DMS53 (cell line): ENCODE data around the gene PPIA.
"Not testable (repeated sequence)": the region's sequence is repeated elsewhere in the genome, so short reads cannot be mapped to it uniquely, and the experiment has no call there.

ENCODE experiments used
- DNase-seq: peaks from one replicate; lab custom pipeline; 2025; lab: John Stamatoyannopoulos, UW

PPIA gene

DNA sequence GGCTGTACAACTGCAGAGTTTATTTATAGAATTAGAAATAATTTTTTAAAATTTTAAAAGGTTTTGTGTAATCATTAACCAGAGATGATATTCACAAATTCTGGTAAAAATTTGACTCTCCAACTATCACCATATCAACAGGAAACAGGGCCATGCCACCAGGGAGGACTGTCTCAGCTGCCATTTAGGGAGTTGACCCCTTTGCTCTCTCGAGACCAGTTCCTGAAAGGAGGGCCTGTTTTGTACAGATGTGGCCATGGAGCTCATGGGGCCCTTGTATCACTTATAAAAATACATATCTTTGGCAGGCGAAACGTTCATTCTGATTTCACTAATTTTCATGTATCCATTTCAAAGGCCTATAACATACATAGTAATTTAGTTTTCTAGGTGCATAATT lies 31.1 kb downstream of the PPIA start:
- DNase-seq: no peak

DNA sequence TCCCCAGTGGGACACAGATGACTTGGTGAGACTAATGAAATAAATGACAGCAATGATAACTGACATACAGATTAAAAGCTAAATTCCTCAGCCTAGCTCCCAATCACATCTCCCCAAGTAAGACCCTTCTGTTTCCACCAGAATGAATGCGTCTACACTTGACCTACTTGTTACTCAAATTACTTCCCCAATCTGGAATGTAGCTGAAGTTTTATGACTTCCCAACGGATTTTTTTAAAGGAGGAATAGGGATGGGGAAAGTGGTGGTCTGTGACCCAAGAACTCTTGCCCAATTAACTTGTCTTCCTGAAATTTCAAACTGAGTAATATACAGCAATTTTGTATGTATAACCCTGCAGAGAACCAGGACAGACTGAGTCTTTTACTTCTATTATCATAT lies 42.3 kb downstream of the PPIA start:
- DNase-seq: no peak

DNA sequence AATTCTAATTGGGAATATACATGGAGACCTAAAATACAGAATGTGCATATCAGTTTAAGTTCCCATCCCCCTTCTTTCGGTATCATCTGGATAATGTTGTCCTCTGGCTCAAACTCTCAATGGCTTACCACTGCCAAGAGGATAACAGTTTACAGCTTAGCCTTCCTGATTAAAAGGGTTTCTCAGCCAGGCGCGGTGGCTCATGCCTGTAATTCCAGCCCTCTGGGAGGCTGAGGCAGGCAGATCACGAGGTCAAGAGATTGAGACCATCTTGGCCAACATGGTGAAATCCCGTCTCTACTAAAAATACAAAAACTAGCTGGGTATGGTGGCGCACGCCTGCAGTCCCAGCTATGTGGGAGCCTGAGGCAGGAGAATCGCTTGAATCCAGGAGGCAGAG lies 46.2 kb downstream of the PPIA start:
- DNase-seq: not testable (repeated sequence)

GRCh38 chr7:44843440-44843839 lies 47.0 kb downstream of the PPIA start:
- not testable (repeated sequence) for DNase-seq

GRCh38 chr7:44845451-44845850 lies 49.0 kb downstream of the PPIA start:
- DNase-seq: no peak

DNA sequence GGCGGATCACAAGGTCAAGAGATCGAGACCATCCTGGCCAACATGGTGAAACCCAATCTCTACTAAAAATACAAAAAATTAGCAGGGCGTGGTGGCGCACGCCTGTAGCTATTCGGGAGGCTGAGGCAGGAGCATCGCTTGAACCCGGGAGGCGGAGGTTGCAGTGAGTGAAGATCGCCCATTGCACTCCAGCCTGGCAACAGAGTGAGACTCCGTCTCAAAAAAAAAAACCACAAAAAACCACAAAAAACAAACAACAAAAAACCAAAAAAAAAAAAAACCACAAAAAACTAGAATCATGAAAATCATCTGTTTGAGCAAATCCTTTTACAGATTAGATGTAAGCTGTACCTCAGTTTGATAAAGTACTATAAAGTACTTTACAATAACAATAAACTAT lies 49.9 kb downstream of the PPIA start:
- DNase-seq: not testable (repeated sequence)

- no peak for DNase-seq
Measured at GRCh38 chr7:44846816-44847508, 50.5 kb downstream of the PPIA start.

DNA sequence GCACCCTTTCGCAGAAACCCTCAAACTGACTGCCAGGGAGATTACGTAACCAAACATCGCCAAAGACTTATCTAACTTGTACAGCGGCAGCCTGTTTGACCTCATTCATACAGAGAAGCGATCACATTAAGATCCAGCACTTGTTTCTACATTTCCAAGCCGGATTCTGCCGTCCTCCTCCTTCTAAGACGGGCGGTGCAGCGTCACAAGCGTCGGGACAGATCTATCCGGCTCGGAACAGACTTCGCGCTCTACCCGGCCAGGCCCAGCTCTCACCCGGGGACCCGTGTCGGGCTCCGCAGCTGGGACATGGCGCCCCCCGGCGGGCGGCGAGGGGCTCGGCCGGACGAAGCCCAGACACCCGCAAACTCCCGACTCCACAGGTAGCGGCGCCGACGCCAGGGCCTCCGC lies 51.0 kb downstream of the PPIA start:
- DNase-seq: peak; percentile 93

- DNase-seq: peak; percentile 100
Measured at GRCh38 chr7:44847920-44848634, 51.6 kb downstream of the PPIA start, which contains the start of gene H2AZ2. H2AZ2 (minus strand) TSS chr7:44848087; CDS start chr7:44847971, 116 bp downstream.

GRCh38 chr7:44849259-44849884 lies 52.9 kb downstream of the PPIA start:
- DNase-seq: peak; percentile 59

- DNase-seq: no peak
Measured at GRCh38 chr7:44849885-44850544, 53.5 kb downstream of the PPIA start.

- DNase-seq: no peak
Measured at GRCh38 chr7:44852590-44852989, 56.1 kb downstream of the PPIA start.
